HG03565 (cell line): ENCODE data around the gene MBD6.
A peak's percentile ranks its signal among the peaks of the same experiment; 100 is the strongest.
"Not testable (repeated sequence)": the region's sequence is repeated elsewhere in the genome, so short reads cannot be mapped to it uniquely, and the experiment has no call there.

Source experiments
- ATAC-seq: cut with Tn5 transposase; IDR thresholded peaks from one replicate; pipeline ENCODE4 v1.9.1; 2021; ENCODE audit warnings: mild to moderate bottlenecking, moderate library complexity; ENCODE audit not compliant: unreplicated experiment

Gene MBD6

DNA sequence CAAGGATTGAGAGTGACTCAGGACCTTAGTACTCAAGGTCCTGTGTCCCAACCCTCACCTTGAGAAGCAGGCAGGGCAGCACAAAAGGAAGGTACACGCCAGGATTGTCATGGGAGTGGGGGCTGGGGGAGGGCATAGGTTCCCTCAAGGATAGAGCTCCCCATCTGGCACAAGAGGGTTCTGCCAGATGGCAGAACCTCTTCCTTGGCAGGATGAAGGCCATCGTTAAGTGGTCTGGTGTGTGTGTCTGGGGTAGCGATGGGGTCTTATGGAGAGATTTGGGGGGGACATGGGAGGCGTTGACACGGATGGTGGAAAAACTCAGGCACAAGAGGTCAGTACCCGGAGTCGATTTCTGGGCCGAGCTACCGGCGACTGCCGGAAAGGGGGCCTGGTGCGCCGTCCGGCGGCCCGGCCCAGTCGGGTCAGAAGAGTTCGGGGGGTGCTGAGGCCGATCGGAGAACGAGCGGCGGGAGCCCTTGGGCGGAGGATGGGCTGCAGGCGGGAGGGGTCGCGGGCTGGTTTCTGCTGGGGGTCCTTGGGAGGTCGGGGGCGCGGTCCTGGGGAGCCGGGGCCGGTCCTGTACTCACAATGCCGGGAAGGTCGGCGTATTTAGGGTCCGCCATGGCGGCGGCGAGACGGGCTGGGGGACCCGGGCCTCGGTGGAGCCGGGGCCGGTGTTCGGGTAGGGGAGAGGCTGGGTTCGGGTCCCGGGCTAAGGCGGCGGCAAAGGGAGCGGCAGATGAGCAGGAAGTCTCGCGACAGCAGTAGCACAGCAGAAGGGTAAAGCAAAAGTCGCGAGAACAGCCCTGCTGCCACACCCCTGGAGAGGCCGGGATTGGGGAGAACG, 24.0 kb downstream of the MBD6 start, which contains the start of gene DCTN2:
TSS of gene DCTN2 (minus strand) at position 755 of the 850 bp plus-strand sequence. CDS start at position 626, 129 bp downstream.
- peak; percentile 97 for ATAC-seq

GRCh38 chr12:57547288-57548012, 24.8 kb downstream of the MBD6 start:
- ATAC-seq, result no peak

GRCh38 chr12:57548013-57548315, 25.3 kb downstream of the MBD6 start:
- ATAC-seq, result no peak

DNA sequence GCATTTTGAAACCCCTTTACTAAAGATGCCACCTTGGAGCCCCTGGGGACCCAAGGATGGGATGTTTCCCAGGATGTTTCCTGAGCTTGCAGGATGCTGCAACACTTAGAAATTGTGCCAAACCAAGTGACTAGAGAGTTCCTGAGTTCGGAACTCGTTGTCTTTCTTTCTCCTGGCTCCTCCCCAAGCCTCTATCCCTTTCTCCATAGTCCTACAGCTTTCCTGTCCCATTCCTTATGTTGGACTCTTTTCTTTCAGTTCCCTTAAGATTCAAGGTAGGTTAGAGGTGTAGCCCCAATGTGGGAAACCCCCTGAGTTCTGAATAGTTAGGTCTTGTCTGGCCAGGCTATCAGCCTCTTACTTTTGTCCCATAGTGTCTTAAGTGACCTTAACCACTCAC, 25.9 kb downstream of the MBD6 start:
- ATAC-seq, result no peak

DNA sequence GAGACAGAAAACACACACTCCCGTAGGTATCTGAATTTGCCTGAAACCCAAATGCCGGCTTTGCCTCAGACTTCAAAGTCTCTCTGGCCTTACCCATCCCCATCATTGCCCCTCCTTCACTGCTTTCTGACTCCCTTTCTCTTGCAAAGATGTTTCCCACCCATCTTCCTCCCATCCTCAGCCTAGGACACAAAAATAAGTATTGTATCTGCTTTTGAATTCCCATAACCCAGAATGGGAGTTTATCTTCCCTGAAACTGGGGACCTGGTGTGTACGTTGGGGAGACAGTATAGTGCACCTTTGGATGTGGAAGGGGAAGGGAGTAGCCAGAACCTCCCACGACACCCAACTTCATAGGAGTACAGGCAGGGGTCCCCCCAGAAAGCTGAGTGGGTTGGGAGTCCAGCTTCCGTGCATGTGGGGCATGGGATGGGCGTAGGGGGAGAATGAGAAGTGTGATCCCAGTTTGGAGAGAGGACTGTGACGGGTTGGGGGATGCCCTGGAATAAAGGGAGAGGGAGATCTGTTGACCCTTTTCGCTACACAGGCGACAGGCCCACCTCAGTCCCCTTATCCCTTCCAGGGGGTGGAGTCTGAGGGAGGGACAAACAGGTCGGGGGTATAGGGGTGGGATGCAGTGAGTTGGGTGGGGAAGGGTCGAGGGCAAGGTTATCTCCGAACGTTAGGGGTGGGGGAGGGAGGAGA, 26.7 kb downstream of the MBD6 start:
- no peak for ATAC-seq

GRCh38 chr12:57549909-57550640, 27.5 kb downstream of the MBD6 start, which contains the start of gene KIF5A:
KIF5A (plus strand) TSS chr12:57550044; CDS start chr12:57550272, 228 bp downstream.
- no peak for ATAC-seq

GRCh38 chr12:57550641-57551549, 28.3 kb downstream of the MBD6 start:
- no peak for ATAC-seq

GRCh38 chr12:57551637-57552305, 29.1 kb downstream of the MBD6 start:
- ATAC-seq, result no peak

GRCh38 chr12:57552306-57552651, 29.7 kb downstream of the MBD6 start:
- no peak for ATAC-seq

DNA sequence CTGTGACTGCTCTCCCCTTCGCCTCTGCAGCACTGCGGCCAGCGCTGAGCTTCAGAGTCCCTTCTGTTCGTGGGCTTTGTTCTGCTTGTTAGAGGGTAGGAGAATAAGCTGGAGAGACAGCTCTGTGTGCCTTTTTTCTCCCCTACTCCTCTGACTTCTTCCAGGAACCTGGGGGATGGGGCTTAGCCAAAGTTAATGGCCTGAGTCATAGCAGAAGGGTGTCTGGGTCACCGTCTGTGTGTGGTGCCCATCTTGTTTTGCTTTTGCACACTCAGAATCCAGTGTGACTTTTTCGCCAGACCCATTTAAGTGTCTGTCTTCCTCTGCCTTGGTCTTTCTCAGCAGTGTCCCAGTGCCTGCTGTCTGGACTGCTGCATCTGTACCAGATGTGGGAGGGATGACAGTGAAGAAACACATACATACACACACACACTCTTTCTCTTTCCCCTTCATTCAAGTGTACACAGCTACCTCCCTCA, 30.2 kb downstream of the MBD6 start:
- no peak for ATAC-seq

- no peak for ATAC-seq
Measured at GRCh38 chr12:57553343-57554202, 30.9 kb downstream of the MBD6 start.

- no peak for ATAC-seq
Measured at GRCh38 chr12:57554453-57554852, 31.8 kb downstream of the MBD6 start.

GRCh38 chr12:57554897-57555296, 32.3 kb downstream of the MBD6 start:
- ATAC-seq, result no peak

GRCh38 chr12:57558864-57559263, 36.2 kb downstream of the MBD6 start:
- ATAC-seq, result no peak

DNA sequence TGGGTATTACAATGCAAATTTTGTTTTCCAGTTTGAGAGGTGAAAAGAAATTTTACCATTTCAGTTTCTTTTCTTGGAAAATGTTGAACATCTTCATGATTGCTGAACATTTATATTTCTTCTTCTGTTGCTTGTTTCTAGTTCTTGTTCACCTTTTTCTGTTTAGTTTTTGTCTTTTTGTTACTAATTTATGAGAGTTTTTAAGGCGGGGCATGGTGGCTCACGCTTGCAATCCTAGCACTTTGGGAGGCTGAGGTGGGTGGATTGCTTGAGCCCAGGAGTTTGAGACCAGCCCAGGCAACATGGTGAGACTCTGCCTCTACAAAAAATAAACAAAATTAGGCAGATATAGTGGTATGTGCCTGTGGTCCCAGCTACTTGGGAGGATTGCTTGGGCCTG, 37.9 kb downstream of the MBD6 start:
- ATAC-seq, result no peak

DNA sequence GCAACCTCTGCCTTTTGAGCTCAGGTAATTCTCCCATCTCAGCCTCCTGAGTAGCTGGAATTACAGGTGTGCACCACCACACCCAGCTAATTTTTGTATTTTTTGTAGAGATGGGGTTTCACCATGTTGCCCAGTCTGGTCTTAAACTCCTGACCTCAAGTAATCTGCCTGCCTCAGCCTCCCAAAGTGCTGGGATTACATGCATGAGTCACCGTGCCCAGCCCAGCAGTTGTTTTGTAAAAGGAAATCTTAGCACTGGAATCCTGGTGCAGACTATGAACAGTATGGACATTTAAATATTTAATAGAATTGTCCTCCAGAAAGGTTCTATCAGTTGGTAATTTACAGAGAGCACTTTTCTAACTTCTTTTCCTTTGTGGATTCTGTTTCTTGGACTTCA, 38.5 kb downstream of the MBD6 start:
- not testable (repeated sequence) for ATAC-seq

DNA sequence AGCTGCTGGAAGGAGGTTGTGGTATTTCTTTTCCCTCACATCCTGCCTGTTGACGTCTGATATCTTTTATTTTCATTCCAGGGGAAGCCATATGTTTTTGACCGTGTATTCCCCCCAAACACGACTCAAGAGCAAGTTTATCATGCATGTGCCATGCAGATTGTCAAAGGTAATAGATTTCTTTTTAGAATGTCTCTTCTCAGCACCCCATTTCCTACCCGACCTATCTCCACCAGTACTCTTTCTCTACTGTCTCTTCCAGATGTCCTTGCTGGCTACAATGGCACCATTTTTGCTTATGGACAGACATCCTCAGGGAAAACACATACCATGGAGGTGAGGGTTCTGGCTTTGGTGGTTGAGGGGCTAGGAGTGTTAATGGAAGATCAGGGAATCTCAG, 40.7 kb downstream of the MBD6 start:
- ATAC-seq, result no peak

DNA sequence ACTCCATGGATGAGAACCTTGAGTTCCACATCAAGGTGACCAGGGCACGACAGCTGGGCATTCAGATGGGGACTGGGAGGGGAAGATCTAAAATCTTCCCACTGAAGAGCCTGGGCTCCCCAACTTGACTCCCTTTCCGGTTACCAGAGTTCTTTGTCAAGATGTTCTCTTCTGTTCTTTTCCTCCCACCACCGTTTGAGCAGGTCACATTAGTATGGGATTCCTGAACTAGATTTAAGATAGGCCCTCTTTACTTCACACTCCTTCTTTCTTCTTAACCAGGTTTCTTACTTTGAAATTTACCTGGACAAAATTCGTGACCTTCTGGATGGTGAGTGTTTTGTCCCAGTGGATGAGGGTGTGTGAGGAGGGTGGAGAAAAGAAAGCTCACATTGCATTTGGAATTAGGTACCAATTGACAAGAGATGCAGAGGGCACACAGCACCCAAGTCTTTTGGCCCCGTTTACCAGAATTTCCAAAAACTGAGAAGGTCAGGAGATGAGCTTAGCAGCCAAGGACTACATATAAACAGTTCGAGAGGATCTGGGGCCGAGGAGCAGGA, 41.6 kb downstream of the MBD6 start:
- ATAC-seq, result no peak
